ENCODE data around the gene TPCN2.

Gene TPCN2

GRCh38 chr11:69120096-69120875, 71.6 kb downstream of the TPCN2 start:
- H3K79me2 ChIP-seq (ENCODE audit: insufficient read depth, low read length): no peaks in the 10 kb centered on the region
- H3K9me2 ChIP-seq (replicated peaks; ENCODE audit: insufficient read depth, low read length): no peaks in the 10 kb centered on the region
- H3K9me3 ChIP-seq (ENCODE audit: insufficient read depth, low read length): no peaks in the 10 kb centered on the region
- H3K27me3 ChIP-seq (ENCODE audit: low read length): no peaks in the 10 kb centered on the region
- H3K27ac ChIP-seq (ENCODE audit: low read depth, low read length): no peak overlapping the region
- no peak overlapping the region for H3K4me2 ChIP-seq (ENCODE audit: low read depth, low read length, poor library complexity, severe bottlenecking)
- H3K4me3 ChIP-seq (ENCODE audit: insufficient read depth, low read length, poor library complexity, severe bottlenecking): no peak overlapping the region
- no peaks in the 10 kb centered on the region for H3F3A ChIP-seq (ENCODE audit: insufficient read depth)
- no peaks in the 10 kb centered on the region for H3K36me3 ChIP-seq (ENCODE audit: low read length)
- no peak overlapping the region for H3K9ac ChIP-seq (ENCODE audit: low read length)
- H2AFZ ChIP-seq (ENCODE audit: low read depth, low read length, severe bottlenecking): no peak overlapping the region
- no peaks in the 10 kb centered on the region for H4K20me1 ChIP-seq (ENCODE audit: low read depth, low read length)
- TF ChIP-seq, protein P1, sequence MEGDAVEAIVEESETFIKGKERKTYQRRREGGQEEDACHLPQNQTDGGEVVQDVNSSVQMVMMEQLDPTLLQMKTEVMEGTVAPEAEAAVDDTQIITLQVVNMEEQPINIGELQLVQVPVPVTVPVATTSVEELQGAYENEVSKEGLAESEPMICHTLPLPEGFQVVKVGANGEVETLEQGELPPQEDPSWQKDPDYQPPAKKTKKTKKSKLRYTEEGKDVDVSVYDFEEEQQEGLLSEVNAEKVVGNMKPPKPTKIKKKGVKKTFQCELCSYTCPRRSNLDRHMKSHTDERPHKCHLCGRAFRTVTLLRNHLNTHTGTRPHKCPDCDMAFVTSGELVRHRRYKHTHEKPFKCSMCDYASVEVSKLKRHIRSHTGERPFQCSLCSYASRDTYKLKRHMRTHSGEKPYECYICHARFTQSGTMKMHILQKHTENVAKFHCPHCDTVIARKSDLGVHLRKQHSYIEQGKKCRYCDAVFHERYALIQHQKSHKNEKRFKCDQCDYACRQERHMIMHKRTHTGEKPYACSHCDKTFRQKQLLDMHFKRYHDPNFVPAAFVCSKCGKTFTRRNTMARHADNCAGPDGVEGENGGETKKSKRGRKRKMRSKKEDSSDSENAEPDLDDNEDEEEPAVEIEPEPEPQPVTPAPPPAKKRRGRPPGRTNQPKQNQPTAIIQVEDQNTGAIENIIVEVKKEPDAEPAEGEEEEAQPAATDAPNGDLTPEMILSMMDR (IDR thresholded peaks at IDR 0.05; ENCODE audit: insufficient read depth, low read length, poor library complexity, severe bottlenecking): no peak
- TF ChIP-seq EZH2phosphoT487 (conservative IDR thresholded peaks at IDR 0.05; ENCODE audit: low read length): no peak

GRCh38 chr11:69121021-69121420, 72.3 kb downstream of the TPCN2 start:
- Histone ChIP-seq H4K20me1 (ENCODE audit: low read depth, low read length) (no peaks in the 10 kb centered on the region), H3F3A (ENCODE audit: insufficient read depth) (no peaks in the 10 kb centered on the region), H3K36me3 (ENCODE audit: low read length) (no peaks in the 10 kb centered on the region), H3K27ac (ENCODE audit: low read depth, low read length) (no peak overlapping the region), H3K27me3 (ENCODE audit: low read length) (no peaks in the 10 kb centered on the region), H2AFZ (ENCODE audit: low read depth, low read length, severe bottlenecking) (no peak overlapping the region), H3K9ac (ENCODE audit: low read length) (no peak overlapping the region), H3K9me2 (replicated peaks; ENCODE audit: insufficient read depth, low read length) (no peaks in the 10 kb centered on the region), H3K79me2 (ENCODE audit: insufficient read depth, low read length) (no peaks in the 10 kb centered on the region), H3K4me2 (ENCODE audit: low read depth, low read length, poor library complexity, severe bottlenecking) (no peak overlapping the region), H3K9me3 (ENCODE audit: insufficient read depth, low read length) (no peaks in the 10 kb centered on the region), H3K4me3 (ENCODE audit: insufficient read depth, low read length, poor library complexity, severe bottlenecking) (no peak overlapping the region)
- TF ChIP-seq, protein P1 (IDR thresholded peaks at IDR 0.05; ENCODE audit: insufficient read depth, low read length, poor library complexity, severe bottlenecking): no peak
- TF ChIP-seq EZH2phosphoT487 (conservative IDR thresholded peaks at IDR 0.05; ENCODE audit: low read length): no peak

DNA sequence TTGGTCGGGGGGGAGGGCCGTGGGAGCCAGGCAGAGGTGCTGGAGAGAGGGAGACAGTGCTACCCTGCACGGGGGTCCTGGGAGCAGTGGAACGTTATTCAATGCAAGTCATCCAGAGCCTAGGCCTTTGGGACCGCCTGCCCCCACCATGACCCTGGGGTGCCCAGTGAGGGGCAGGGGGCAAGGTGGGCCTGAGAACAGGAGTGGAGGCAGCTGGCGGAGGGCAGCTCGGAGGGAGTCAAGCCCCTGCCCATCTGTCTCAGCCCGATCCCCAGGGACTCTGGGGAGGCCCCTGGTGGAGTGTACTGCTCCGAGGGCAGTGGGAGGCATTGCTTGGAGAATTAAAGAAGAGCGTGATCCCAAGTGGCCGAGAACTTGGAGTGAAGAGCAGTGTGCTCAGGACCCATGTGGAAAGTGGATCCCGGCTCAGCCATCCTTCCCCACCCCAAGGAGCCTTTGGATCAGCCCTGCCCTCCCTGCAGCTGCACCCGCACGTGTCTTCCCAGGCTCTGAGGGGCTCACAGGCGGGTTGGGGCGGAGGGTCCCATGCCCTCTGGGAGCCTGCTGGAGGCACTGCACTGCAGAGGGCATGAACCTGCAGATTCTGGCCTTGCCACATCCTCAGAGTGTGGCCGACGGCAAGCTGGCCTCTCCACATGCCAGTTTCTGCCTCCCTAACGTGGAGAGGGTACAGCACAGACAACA, 73.0 kb downstream of the TPCN2 start:
- no peak overlapping the region for H3K9ac ChIP-seq (ENCODE audit: low read length)
- no peak overlapping the region for H3K27ac ChIP-seq (ENCODE audit: low read depth, low read length)

More for the DNA sequence above, 73.0 kb downstream of the TPCN2 start:
- Histone ChIP-seq H3K27me3 (ENCODE audit: low read length) (no peaks in the 10 kb centered on the region), H2AFZ (ENCODE audit: low read depth, low read length, severe bottlenecking) (no peak overlapping the region), H3K9me2 (replicated peaks; ENCODE audit: insufficient read depth, low read length) (no peaks in the 10 kb centered on the region), H4K20me1 (ENCODE audit: low read depth, low read length) (no peaks in the 10 kb centered on the region), H3K4me2 (ENCODE audit: low read depth, low read length, poor library complexity, severe bottlenecking) (no peak overlapping the region), H3K79me2 (ENCODE audit: insufficient read depth, low read length) (no peaks in the 10 kb centered on the region), H3F3A (ENCODE audit: insufficient read depth) (no peaks in the 10 kb centered on the region), H3K36me3 (ENCODE audit: low read length) (no peaks in the 10 kb centered on the region), H3K4me3 (ENCODE audit: insufficient read depth, low read length, poor library complexity, severe bottlenecking) (no peak overlapping the region), H3K9me3 (ENCODE audit: insufficient read depth, low read length) (no peaks in the 10 kb centered on the region)
- no peak for TF ChIP-seq EZH2phosphoT487 (conservative IDR thresholded peaks at IDR 0.05; ENCODE audit: low read length)
- TF ChIP-seq, protein P1 (IDR thresholded peaks at IDR 0.05; ENCODE audit: insufficient read depth, low read length, poor library complexity, severe bottlenecking): no peak

Data from SU-DHL-6 (cell line).